DMS79 treated with DMSO at 0.1 percent for 48 hours (cell line): ENCODE data around the gene RCAN2.

Experiments used
- DNase-seq: peaks from one replicate; lab custom pipeline; 2025; lab: John Stamatoyannopoulos, UW

The RCAN2 gene

DNA sequence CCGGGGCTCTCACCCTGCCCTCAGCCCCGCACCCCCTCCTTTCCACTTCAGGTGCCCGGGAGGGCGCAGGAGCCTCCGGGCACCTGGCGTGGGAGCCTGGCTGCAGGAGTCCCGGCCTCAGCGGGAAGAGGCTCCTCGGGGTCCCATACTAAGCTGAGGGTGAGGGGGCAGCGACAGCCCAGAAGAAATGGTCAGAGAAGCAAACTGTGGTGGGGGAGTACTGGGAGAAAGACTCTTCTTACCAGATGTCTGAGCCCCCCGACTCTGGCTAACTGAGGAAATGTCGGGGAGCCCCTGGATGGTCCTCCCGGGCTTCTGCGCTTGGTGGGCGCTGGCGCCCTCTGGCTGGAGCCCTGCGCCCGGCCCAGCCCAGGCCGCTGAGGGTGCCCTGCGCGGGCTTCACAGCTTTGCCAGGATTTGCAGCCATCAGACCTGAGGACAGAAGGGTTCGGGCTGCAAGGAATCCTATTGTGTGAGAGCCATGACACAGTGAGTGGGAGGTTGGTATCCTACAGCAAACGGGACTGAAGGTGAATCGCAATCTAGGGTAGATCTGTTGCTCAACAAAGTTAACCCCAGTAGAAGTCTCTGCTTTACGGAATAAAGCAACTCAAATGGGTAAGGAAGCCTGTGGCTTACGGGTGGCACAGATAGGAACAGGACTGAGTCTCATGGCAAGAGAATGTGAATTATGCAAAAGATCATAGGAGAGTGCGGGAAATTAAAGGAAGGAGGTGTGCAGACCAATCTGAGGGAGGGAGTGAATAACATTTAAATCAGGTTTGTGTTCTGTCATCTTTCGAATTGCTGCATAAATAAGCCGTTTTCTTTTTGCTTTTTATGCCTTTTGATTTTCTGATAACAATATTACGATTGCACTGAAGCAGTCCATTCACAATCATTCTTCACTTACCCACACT is 639 bp upstream of the RCAN2 start:
- peak; percentile 25 for DNase-seq

DNA sequence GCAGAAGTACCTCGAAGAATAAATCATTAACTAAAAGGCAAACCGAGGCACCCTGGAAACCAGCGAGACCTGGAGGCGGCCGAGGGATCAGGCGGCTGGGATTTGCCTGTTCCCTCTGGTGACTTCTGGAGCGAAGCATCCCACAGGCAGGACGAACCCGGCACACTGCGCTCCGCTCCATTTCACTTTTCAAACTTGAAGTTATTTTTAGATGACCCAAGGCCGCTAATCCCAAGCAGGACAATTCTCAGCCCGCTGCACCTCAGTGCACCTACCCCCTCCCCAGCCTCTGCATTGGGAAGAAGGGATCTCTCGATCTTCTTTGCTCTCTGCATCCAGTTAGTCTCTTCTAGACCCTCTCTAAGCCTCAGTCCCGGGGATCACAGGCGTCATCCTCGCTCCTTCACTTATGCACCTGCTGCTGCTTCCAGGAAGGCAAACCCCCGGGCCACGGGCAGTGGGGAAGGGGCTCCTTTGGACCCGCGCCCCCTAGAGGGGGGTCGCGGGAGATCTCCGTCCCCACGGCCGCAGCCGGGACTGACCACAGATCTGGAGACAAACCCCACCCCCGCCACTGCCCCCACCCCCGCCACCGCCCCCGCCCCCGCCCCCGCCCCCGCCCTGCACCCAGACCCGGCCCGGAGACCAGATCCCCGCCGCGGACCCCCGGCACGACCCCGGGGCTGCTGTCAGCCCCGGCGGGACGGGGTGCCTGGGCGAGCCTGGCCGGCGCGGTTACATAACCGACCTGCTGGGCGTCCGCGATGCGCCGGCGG is 636 bp downstream of the RCAN2 start:
- DNase-seq: peak; percentile 6

GRCh38 chr6:46486181-46486580 is 5.1 kb downstream of the RCAN2 start:
- no peak for DNase-seq

DNA sequence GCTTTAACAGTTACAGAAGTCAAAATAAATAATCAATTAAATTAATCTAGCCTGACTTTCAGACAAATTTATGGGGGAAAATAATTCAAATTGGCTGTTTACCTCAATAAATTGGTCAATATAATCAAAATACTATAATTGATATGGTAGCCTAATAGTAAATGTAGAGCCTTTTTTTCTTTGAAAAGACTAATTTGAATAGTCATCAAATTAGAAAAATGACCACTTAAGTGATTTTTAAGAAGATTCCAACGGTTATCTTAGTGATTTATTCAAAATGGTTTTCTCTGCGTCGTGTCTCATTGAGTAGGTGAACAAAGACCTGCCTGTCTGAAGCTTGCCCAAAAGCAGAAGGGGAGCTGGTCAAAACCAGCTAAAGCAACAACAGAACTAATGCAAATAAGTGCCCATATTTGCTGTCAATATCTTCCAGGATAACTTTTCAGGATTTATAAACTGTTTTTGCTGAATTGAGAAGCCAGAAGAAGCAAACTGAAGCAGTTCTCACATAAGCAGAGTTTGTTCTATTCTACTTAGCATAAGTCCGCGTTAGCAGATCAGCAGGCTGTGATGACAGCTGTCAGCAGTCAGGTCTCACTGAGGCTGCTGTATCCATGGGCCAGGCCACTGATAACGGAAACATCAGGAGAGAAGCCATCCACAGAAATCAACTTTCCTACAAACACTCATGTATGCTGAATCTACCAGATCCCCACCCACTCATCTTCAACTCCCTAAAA is 7.0 kb downstream of the RCAN2 start:
- DNase-seq: no peak

DNA sequence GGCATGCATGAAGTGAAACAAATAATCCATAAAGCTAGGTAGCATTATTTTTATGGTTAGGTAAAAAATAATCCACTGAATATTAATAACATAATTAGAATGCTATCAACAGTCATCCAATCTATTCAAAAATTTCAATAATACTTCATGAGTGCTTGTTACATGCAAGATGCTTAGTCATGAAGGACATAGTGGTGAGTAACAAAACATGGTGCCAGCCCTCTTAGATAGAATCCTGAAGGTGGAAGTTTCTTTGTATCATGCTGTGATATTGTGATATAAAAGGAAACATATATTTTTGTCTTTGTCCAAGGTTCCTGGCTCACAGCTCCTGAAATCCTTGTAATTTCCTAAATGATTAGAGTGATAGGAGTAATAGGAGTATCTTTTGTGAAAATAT is 14.9 kb downstream of the RCAN2 start:
- no peak for DNase-seq

DNA sequence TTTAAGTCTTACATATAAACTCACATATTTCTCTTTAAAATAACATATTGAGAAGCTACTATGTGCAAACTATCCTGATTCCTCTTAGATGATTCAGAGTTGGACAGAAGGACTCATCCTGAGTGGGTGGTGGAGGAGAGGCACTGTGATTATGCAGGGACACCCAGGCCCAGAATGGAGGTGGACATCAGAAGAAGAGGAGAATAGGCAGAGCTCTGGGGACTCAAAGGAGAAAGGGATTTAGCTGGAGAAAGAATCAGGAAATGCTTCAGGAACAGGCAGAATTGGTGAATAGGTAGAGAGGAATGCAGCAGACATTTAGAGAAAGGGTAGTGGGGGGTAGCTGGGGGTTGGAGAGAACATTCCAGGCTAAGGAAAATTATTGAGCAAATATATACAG is 17.4 kb downstream of the RCAN2 start:
- DNase-seq: no peak

DNA sequence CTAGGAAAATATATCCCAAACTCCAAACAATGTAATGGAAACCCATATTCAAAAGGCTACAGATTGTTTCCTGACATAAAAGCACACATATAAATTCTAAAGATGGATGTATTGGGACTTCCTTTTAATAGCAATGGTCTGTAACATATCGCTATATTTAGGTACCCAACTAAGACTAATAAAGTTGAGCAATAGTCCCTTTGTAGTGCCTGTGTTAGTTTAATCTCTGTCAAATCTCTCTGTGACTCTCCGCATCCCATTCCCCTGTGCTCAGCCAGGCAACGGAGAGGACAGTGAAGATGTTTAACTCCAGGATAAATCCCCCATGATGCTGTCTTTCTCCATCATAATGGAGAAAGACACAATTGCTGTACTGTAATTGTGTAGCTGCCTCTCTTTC is 19.0 kb downstream of the RCAN2 start:
- DNase-seq: no peak

- no peak for DNase-seq
These were observed 22.2 kb downstream of the RCAN2 start for GRCh38 chr6:46469021-46469420.

DNA sequence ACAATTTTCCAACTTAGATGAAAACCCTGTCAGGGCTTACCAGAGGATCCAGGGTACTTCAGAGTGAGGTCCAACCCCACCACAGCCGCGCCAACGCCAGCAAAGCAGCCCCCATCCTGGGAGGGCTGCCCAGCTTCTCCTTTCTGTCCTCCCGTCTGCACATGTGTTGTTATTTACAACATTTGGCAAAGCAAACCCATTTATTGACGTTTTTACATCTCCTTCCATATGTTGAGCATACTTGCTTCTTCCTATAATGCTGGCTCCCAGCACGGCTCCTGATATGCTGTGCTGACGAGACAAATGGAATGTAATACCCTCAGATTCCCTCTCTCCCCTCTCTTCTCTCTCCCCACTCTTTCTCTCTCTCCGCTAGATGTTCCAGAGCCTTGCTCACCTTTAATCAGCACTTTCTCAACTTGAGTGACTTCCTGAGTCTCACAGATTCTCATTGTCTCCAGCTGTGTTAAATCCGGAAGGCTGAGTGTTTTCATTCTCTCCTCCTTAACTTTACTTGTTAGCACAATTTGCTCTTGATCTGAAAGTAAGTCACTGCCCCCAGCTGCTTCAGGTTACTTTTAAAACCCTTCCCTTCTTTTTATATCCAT is 22.7 kb downstream of the RCAN2 start:
- DNase-seq: no peak

DNA sequence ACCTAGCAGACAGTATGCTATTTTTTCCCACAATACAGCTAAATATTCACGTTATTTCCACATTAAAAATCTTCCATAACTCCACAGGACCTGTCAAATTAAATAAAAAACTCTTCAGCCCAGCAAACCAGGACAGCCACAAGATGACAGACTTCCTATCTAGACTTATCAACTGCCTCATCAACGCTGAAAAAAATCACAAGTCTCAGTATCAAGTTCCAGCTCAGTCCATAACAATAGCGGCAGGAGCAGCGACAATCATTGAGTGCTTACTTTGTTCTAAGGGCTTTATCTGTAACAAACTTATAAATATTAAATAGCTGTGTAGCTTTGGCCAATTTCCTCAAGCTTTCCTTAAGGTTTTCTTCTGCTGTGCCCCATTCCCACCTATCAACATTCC is 24.7 kb downstream of the RCAN2 start:
- no peak for DNase-seq

- DNase-seq: no peak
These were observed 25.7 kb downstream of the RCAN2 start for GRCh38 chr6:46465294-46466165.

GRCh38 chr6:46456297-46456696 is 35.0 kb downstream of the RCAN2 start:
- no peak for DNase-seq

DNA sequence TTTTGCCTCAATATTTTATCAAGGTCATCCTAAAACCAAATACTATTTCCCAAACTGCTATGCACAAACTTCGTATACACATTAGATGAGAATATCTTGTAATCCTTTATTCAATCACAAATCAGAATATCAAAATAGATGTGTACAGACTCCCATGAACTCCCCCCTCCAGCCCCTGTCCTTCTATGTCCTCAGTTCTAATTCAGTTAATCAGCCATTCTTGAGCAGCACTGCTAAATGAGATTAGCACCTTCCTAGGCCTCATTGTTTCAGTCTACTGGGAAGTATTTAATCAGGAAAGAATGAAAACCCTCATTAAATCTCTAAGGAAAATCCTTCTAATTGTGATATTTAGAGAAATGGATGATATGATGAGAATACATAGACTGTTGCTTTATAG is 36.6 kb downstream of the RCAN2 start:
- no peak for DNase-seq

DNA sequence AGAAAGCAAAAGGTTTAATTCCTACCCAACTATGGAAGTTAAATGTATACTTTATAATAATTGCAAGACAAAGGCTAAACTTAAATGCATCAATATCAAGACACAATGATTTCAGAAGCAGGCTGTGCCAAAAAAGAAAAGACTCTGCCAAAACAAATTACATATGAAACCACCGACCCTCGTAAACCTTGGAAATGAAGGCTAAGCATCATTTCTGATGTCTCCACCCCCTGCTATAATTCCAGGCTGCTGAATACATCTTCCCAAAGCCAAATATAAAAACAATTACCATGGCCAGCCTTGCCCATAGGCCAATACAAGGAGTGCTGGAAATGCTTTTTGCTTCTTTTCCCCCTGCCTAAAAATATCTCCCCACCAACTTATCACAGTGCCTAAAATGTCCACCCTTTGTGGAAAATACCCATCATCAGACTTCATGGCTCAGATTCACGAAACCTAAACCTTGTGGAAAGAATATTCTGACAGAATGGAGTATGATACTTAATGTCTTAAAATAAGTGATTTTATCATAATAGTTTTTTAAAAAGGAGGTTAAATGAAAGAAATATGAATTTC is 37.4 kb downstream of the RCAN2 start:
- DNase-seq: peak; percentile 14

DNA sequence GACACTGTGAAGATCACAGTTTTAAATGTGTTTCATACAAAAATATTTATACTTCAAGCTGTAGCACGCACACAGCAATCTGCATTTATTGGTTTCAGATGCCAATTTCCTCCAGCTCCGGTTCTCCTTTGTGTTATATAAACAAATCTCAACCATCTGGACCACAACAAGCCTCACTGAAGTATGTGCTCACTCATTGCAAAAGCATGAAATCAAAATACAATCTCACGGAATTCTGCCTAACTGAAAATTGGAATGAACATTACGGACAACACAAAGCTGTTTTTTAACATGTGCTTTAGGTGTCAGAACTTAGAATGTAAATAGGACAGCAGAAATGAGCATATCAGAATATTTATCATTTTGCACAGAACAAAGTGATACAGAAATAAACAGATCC is 38.0 kb downstream of the RCAN2 start:
- DNase-seq: peak; percentile 26

DNA sequence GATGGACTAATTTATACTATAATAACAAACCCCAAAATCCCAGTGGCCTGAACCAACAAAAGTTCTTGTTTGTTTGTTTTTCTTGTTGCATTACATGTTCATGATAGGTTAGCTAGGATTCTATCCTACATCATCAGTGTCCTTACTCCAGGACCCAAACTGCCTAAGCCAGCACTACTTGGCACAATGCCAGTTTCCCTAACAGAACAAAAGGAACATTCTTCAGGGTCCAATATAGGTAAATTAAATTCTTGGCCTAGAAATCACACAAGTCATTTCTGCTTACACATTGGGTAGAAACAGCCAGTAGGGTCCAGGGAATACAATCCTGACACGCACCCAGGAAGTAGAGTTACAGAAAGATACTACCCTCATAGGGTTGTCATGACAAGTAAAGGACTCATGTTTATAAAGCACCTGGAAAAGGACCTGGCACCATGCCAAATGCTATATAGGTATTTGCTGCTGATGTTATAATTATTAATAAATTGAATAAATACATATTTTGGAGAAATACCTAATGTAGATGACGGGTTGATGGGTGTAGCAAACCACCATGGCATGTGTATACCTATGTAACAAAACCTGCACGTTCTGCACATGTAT is 38.8 kb downstream of the RCAN2 start:
- DNase-seq: peak; percentile 16

- DNase-seq: no peak
These were observed 39.9 kb downstream of the RCAN2 start for GRCh38 chr6:46451343-46451742.

GRCh38 chr6:46444772-46445454 is 46.3 kb downstream of the RCAN2 start:
- DNase-seq: no peak

DNA sequence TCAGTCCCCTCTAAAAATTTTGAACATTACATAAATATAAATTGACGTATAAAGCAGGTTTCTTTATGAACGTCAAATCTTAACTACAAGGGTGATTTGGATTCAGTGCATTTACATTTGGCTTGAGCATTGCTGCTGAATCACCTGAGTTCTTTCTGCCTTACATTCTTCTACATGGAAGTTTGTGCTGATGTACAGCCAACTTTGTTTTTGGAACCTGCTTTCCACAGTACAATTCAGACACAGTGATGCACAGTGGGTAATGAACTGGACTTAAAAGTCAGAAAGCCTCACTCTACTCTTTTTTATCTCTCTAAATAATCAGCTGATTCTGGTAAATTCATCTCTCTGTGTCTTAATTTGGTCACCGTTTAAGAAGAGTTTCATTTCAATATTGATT is 47.6 kb downstream of the RCAN2 start:
- DNase-seq: no peak

DNA sequence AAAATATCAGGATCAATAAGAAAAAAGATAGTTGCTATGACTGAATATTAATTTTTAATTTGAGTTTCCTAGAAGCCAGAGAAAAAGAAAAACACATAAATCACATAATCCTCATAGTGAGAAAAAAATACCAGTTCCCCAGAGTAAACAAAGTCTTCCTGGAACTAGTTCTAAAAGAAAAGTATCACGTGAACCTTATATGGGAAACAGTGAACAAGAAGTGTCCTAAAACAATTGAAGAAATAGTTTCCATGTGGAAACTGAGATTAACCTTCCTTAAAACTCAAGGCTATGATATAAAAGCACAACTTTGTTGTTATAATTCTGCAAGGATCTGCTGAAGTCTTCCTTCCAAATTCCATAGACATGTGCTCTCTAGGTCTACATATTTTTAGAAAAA is 50.6 kb downstream of the RCAN2 start:
- DNase-seq: no peak
